GM19324 (cell line): Measurements from ENCODE around the gene PHACTR3.

Experiments
- ATAC-seq: cut with Tn5 transposase; IDR thresholded peaks from one replicate; pipeline ENCODE4 v1.9.1; 2021; ENCODE audit warnings: mild to moderate bottlenecking, moderate library complexity; ENCODE audit not compliant: unreplicated experiment, low FRiP score

Gene PHACTR3

DNA sequence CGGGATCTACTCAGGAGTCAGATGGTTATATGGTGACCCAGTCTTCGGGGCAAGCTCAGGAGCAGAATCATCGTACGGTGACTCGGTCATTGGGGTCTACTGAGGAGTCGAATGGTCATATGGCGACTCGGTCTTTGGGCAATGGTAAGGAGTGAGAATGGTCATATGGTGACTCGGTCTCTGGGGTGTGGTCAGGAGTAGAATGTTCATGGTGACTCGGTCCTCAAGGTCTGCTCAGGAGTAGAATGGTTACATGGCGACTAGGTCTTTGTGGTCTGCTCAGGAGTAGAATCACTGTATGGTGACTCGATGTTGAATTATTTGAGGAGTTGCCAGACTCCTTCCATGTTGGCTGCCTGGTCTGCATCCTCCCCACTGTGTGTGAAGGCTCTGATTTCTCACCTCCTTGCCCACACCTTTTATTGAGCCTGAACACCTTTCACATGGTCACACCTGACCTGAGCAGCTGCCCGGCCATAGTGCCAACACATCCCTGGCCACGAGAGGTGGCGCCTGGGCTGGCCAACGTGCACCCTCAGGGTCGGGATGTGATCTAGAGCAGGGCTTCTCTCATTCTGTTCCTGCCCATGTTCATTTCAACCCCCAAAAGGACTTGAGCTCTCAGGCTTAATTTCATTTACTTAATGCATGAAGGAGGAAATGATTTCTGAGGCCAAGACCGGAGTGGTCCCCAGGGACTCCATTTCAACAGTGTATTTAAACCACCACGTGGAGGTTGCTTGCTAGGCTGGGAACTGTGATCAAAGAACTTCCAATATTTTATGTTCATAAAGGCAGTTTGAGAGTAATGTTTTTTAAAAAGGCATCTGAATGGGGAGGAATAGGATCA, 119.5 kb downstream of the PHACTR3 start:
- ATAC-seq, result no peak

DNA sequence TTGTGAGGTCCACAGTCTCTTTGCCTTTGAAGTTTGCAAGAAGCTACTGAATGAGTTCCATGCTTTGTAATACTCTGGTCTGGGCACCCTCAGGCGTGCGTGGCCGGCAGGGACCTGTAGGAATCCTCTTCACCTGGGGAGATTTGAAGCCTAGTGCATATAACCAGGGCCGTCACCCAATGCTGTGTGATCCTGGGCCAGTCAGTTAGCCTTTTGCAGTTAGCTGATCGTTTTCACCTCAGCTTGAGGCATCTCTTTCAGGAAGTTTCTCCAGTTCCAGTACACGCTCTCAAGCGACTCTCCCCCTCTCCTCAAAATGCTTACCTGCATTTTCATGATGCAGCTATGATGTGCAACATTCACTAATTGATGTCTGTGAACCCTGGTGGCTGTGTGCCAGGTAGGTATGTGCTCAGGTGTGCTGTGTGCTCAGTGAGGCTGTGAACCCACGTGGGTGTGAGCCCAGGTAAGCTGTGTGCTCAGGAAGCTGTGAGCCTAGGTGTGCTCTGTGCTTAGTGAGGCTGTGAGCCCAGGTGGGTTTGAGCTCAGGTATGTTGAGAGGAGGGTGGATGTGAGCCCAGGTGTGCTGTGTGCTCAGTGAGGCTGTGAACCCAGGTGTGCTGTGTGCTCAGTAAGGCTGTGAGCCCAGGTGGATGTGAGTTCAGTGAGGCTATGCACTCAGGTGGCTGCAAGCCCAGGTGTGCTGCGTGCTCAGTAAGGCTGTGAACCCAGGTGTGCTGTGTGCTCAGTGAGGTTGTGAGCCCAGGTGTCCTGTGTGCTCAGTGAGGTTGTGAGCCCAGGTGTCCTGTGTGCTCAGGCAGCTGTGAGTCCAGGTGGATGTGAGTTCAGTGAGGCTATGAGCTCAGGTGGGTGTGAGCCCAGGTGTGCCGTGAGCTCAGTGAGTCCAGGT, 120.4 kb downstream of the PHACTR3 start:
- no peak for ATAC-seq

DNA sequence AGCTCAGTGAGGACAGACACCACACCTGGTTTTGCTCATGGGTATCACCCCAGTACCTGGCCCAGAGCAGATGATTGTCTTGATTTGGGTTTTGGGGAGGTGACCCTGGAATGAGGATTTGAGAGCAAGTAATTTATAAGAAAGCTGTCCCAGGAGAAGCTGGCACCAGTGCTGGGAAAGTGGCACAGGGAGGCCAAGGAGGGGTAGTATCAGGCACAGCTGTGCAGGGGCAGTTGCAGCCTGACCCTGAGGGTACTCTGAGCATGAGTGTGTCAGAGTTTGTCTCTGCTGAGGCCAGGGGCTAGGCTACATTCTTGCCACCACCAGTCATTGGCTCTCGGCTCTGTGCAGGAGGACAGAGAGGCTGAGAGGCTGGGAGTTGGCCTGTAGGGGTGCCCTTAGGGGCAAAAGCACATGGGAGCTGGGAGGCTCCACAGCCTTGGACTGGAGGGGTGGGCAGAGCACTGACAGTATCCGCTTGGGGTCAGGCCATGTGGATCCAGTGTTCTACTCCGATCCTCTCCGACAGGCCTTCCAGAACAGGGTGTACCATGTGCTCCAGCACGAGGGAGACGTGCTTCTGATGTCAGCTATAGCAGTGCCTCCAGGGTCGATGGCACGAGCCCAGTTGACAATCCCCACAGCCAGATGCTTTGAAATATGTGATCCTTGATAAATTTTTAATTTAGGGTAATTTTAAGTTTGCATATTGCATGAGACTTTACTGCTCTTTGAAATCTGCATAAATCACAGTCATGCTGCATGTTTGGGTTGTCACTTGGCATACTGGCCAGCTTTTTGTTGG, 121.3 kb downstream of the PHACTR3 start:
- ATAC-seq, result no peak

DNA sequence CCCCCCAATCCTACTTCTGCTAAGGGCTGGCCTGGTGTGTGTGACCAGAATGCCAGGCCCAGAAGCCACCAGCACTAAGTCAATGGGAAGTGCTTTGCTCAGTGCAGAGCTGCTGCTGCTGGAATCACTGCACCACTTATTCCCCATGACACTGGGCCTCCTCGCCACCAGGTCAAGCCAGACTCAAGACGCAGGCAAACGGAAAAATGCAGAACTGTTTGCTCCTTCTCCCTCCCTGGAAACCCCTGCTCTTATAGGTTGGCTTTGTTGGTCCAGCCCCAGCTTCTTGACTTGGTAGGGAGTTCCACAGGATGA, 121.9 kb downstream of the PHACTR3 start:
- ATAC-seq, result no peak

DNA sequence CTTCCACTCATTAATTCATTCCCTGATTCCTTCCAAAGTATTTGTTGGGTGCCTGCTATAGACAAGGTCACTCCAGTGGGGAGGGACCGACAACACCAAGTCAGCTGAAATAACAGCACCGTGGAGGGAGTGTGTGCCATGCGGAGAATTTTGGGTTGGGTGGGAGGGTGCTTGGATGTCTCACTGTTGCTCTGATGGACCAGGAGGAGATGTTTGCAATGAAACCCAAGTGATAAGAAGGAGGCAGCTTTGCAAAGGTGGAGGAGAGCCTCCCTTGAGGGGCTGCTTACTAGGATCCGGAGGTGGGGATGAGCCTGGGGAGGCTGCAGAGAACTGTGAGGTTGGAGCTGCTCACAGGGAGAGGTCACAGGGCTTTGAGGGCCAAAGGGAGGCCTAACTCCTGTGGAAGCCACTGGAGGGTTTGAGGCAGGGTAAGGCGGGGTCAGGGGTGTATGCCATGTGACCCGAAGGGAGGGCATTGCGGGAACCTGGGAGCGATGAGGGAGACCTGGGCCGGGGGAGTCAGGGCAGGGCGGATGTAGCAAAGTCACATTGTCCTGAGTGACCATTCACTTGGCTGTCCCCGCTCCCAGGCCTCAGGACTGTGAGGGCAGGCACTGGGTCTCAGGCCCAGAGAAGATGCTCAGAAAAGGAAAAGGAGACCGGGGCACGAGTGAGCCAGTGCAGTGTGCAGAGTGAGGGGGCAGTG, 124.5 kb downstream of the PHACTR3 start:
- no peak for ATAC-seq

DNA sequence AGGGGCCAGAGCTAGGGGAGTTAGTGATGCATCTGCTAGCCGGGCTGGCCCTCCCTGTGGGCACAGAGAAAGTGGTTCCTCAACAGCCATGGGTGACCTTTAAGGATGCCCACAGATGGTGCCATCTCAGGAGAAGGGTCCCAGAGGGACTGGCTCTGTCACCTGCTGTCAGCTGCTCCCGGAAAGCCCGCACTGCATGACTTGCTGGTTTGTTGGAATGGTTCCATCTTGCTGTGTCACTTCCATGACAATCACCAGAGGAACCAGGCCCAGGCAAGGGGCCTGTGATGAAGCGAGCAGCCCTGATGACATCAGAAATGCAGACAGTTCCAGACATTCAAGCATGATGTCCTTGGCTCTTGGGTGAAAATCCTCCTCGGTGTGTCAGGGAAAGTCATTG, 125.2 kb downstream of the PHACTR3 start:
- no peak for ATAC-seq

DNA sequence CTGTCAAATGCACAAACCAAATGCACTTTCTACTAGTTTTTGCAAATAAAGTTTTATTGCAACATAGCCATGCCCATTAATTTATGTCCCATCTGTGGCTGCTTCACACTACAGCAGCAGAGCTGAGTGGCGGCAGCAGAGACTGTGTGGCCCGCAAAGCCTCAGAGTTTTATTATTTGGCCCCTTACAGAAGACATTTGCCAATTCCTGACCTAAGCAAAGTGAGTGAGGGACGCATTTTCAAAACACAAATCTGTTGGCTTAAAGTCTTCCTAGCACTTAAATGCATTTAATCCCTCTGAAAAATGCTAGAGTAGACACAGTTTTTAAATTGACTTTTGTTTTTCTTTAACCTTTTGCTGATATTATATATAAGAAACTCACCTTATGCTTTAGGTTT, 126.4 kb downstream of the PHACTR3 start:
- ATAC-seq, result no peak

DNA sequence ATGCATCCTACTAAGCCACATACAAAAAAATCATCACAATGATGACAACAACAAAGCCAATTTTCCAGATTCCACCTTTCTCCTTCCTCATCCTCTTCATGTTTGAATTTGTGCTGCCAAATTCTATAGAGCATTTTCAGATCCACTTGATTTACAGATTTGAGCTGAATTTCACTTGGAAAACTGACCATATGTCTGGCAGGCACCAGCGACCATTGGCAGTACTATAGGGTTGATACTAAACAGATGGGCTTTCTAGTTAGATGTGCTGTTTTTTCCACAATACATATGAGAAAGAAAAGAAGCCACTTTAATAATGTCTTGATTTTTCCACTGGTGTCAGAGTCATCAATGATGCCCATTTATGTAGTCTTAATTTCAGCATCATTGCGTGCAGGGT, 127.0 kb downstream of the PHACTR3 start:
- ATAC-seq, result no peak

DNA sequence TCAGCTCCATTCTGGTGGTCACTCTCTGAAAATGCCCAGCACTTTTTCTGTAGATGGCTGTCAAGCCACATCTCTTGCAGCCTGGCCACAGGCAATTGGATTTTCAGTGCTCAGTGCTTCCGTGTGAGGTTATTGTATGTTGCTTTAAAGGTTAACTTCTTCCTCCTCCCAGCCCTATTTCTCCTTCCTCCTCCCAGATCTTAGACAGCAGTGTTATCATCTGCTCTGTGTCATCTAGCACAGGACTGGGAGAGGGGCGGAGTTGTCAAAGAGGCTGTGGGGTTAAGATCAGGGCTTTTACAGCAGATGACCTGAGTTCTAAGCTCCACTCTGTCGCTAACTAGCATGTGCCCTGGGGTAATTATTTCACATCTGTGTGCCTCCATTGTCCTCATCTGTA, 129.0 kb downstream of the PHACTR3 start:
- ATAC-seq, result no peak

DNA sequence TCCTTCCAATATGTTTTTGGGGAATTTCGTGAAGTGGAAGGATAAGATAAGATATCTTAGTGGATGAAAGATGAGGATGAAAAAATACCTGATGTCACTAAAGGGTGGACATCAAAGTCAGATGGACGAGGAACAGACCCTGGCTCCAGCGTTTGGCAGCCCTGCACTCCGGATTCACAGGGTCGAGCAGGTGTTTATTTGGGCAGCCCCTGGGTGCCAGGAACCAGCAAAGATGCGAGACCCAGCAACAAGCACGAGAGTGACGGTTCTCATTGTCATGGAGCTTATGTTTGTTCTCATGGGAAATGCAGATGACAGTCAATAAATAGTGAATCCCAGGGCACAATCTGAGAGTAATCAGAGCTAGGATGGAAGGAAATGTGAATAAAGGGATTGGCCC, 131.1 kb downstream of the PHACTR3 start:
- ATAC-seq, result no peak

DNA sequence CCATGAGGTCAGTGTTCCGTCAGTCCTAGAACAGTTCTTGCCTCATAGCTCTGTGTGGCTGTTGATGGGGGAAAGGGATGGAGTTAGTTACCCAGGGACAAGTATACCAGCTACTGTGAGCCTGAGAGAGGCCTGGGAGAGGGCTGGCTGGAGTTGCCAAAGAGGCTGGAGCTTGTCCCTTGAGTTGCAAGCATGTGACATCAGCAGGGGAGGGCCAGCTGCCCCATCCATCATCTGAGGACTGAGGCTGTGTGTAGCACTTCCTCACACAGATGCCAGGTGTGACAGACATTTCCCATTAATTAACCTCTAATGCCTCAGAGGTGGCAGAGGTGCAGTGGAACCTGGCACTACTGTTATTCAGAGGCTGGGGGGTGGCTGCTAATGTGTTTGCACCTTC, 131.6 kb downstream of the PHACTR3 start:
- ATAC-seq, result no peak

DNA sequence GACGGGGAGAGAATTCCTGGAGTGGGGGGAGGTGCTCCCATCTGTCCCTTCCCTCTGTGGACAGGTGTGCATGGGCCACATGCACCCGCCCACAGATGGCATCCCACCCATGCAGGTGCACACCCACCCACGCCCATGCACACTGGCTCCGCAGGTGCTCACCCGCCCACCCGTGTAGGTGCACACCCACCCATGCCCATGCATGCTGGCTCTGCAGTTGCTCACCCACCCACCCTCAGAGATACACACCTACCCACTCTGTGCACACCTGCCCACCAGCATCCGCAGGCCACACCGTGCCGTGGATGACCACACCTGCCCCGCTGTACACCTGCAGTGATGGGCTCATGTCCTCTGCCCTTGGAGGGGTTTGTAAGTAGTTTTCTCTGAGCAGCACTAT, 132.0 kb downstream of the PHACTR3 start:
- ATAC-seq, result no peak

DNA sequence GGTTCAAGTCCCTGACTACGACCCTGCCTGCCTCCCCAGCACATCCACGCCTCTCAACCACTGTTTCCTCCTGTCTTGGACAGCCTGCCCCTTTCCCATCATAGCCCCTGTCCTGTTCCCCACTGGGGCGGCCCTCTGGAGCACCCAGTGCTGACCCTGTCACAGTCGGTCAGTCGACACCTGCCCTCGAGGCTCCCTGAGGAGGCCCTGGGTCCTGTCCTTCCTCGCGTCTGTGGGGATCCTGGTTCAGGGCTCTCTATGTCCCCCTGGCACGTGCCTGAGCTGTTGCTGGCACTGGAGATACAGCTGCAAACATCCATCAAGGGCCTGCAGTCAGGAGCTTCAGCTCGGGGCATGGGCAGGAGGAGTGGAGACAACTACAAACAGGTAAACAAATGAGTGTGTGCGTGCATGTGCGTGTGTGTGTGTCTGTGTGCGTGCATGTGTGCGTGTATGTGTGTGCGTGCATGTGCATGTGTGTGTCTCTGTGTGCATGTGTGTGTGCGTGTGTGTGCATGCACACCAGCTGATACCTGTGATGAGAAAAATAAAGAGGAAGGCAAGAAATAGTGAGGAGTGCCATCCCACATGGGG, 132.8 kb downstream of the PHACTR3 start:
- no peak for ATAC-seq

DNA sequence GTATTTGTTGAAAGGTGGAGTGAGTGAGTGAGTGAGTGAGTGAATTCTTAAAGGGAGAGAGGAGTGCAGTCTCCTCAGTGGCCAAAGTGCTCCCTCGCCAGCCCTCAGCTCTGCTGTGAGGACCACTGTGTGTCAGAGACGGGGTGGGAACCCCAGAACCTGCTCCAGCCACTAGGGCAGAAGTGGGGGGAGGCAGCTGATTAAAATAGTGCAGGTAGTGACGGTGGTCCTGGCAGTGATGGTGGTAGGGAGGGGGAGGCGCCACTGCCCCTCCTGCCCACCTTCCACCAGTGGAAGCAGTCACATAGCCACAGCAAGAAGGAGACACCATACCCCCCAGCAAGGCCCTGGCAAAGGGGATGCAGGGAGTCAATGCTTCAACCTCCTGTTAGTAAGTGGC, 133.5 kb downstream of the PHACTR3 start:
- ATAC-seq, result no peak

DNA sequence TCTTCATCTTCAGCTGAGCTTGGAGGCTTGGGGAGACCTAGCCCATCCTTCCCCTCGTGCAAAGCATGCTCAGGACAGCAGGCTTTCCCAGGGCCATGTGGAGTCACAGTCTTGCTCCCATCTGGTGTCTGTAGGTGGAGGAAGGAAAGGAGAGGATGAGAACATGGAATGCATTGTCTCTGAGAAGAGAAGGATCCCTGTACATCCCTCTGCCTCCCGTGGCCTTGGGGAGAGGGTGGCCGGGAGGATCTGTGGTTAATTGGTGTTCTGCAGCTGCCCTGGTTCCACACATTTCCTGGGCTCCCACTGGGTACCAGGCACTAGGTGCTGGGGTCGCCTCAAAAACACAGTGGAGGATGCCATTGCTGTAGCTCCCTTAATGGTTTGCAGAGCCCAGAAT, 134.5 kb downstream of the PHACTR3 start:
- no peak for ATAC-seq

DNA sequence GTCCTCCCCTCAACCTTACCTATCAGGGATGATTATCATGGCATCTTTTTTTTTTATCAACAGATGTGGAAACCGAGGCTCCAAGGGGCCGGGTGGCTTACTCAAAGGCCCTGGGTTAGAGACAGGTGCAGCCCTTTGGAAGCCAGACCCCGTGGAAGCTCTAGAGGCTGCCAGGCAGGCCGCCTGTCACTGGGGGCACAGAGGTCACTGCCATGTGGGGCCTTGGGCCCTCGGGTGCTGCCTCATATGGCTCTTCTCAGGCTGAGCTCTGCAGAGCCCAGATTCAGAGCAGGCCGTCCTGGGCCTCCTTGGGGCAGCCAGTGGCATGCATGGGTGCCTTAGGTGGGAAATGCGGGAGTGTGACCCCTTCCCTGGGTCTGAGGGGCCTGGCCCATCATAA, 136.3 kb downstream of the PHACTR3 start:
- no peak for ATAC-seq

DNA sequence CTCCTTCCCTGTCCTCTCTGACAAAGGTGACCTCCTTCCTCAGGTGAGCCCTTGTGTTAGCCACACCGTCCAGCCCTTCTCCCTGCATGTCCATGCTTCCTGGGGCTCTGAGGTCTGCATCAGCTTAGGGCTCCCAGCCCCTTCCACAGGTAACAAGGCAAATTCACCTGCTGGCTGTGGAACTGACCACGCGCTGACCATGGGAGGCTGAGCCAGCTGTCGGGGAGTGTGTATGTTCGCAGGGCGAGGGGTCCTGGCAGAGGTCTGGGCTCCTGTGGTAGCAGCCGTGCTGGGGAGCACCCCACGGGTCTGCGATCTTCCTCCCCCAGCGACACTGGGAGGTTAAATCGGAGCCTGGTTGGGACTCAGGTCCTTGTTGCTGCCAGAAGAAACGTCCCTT, 136.7 kb downstream of the PHACTR3 start:
- no peak for ATAC-seq

DNA sequence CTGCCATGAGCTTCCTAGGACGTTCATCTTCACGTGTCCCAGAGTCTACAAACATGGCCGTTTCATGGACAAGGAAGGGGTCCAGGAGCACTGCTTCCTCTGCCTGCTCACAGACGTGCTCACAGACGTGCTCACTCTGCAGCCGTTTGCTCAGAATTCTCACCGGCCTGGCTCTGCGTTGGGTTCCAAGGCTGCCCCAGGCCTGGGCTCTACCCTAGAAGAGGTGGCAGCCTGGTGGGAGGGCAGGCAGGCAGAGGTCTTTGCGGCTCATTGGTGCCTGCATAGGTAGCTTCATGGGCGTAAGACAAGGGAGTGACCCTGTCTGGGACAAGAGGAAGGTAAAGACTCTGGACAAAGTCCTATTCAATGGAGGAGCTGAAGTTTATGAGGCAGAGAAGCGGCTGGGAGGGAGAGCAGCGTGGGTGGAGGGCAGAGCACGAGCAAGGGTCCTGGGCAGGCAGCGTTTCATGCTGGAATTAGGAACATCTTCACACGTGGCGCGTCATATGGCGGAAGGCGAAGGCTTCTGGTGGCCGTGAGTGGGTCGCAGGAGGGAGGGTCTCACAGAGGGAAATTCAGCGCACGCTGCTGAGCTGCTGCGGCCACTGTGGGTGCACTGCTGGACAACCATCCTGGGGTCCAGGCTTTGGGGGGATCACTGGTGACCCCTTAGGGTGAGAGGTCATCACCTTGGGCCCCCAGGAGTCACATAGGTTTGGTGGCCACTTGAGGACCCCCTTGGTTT, 138.2 kb downstream of the PHACTR3 start:
- ATAC-seq, result no peak

DNA sequence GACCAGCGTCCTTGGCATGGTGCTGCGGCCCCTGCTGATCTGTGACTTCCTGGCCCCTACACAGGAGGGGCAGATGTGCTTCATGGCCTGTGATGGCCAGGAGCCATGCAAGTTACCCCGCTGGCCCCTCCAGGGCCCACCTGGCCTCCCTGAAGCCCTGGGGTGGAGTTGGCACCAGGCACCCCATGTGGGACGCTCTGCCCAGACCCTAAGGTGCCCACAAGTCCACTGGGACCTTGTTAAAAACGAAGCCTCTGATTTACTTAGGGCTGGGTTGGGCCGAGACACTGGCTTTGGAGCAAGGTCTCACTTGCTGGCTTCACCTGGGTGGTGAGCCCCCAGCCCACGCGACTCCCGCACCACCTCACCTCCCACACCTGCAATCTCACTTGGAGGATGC, 139.0 kb downstream of the PHACTR3 start:
- ATAC-seq, result no peak
